Progenitor cell of endocrine pancreas (in vitro differentiated cells): ENCODE data around the gene IDUA. TPM values are rescaled to one million over a fixed set of nuclear protein-coding genes. Genes with fewer than 3 reads are reported as not detected.

Source experiments
- DNase-seq: peaks from one replicate; pipeline ENCODE4 v3.0.0; 2021; ENCODE audit warnings: low spot score; ENCODE audit not compliant: unreplicated experiment
- H3K27ac Mint-ChIP-seq: 2 replicates; pipeline ENCODE4 v1.8.0; 2021; ENCODE audit warnings: mild to moderate bottlenecking, moderate library complexity, mixed read lengths
- H3K27me3 Mint-ChIP-seq: 2 replicates; pipeline ENCODE4 v1.8.0; 2021; ENCODE audit warnings: mixed read lengths
- H3K36me3 Mint-ChIP-seq: 2 replicates; pipeline ENCODE4 v1.8.0; 2022; ENCODE audit warnings: mixed read lengths; ENCODE audit not compliant: insufficient read depth
- H3K4me1 Mint-ChIP-seq: 2 replicates; pipeline ENCODE4 v1.8.0; 2021; ENCODE audit warnings: low read depth, mixed read lengths
- H3K4me3 Mint-ChIP-seq: 2 replicates; pipeline ENCODE4 v1.8.0; 2021; ENCODE audit warnings: low read depth, mild to moderate bottlenecking, moderate library complexity, mixed read lengths
- H3K9me3 Mint-ChIP-seq: 2 replicates; pipeline ENCODE4 v1.8.0; 2021; ENCODE audit warnings: low read depth, mixed read lengths
- CTCF ChIP-seq: fragments of 200-600 bp; sonication (generic); IDR thresholded peaks from one replicate; pipeline ENCODE4 v1.5.0; 2021; ENCODE audit warnings: antibody characterized with exemption, mild to moderate bottlenecking; ENCODE audit not compliant: unreplicated experiment
- total RNA-seq: library from RNA; stranded (reverse); gene quantifications from 2 replicates; pipeline ENCODE4 v1.2.1, GENCODE V29; 2021

Gene IDUA
- total RNA-seq, 1 donor from 2014 or later, result 87.0 TPM

GRCh38 chr4:955161-955921, 31.5 kb upstream of the IDUA start:
- no peak for TF ChIP-seq CTCF
- H3K9me3 Mint-ChIP-seq, result no peaks in the 10 kb centered on the region
- H3K4me1 Mint-ChIP-seq, result no peaks in the 10 kb centered on the region
- DNase-seq, result no peak
- H3K4me3 Mint-ChIP-seq, result no peak overlapping the region
- no peak overlapping the region for H3K27ac Mint-ChIP-seq
- H3K27me3 Mint-ChIP-seq, result no peaks in the 10 kb centered on the region
- H3K36me3 Mint-ChIP-seq, result peaks cover 1% of the 10 kb centered on the region

DNA sequence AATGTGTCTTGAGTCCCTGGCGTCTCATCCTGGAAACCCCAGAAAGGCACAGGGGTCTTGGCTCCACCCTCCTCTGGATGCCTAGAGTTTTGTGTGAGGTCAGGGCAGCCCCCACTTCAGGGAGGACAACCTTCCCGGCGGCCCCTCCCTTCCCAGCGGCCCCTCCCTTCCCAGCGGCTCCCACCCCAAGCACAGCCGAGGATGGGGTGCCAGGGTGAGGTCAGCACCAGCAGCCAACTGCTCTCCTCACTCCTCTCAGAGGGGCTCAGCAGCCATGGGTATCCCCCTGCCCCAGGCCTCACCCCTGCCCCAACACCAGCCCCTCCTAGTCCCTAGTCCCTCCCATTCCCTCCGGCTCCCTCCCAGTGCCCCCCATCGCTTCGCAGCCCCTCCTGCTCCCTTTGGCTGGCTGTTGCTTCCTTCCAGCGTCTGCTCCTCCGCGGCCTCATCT, 30.9 kb upstream of the IDUA start:
- H3K27me3 Mint-ChIP-seq, result no peaks in the 10 kb centered on the region
- no peaks in the 10 kb centered on the region for H3K9me3 Mint-ChIP-seq
- DNase-seq, result no peak
- TF ChIP-seq CTCF, result no peak
- H3K36me3 Mint-ChIP-seq, result peaks cover 1% of the 10 kb centered on the region
- H3K4me1 Mint-ChIP-seq, result no peaks in the 10 kb centered on the region
- H3K27ac Mint-ChIP-seq, result no peak overlapping the region
- no peak overlapping the region for H3K4me3 Mint-ChIP-seq

GRCh38 chr4:956531-957230, 30.2 kb upstream of the IDUA start:
- no peak for DNase-seq
- Mint-ChIP-seq H3K4me1 (no peaks in the 10 kb centered on the region), H3K27me3 (no peaks in the 10 kb centered on the region), H3K27ac (no peak overlapping the region), H3K9me3 (no peaks in the 10 kb centered on the region), H3K4me3 (no peak overlapping the region), H3K36me3 (peaks cover 1% of the 10 kb centered on the region)
- TF ChIP-seq CTCF, result no peak

DNA sequence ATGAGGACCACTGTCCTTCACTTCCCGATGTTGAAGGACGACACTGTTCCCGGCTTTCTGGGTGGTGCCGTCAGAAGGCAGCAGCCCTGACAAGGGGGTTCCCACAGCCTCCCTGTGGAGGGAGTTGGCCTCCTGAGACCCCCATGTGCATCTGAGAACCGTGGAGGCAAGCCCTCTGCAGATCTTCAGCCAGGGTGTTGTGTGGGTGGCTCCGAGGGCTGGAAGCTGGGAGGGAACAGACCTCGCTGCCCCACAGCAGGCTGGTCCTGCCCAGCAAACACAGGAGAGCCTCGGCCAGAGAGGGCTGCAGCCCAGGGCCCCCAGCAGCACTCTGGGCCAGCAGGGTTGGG, 29.6 kb upstream of the IDUA start:
- no peak for TF ChIP-seq CTCF
- no peaks in the 10 kb centered on the region for H3K9me3 Mint-ChIP-seq
- no peak overlapping the region for H3K4me3 Mint-ChIP-seq
- DNase-seq, result no peak
- H3K27ac Mint-ChIP-seq, result no peak overlapping the region
- H3K36me3 Mint-ChIP-seq, result peaks cover 1% of the 10 kb centered on the region
- no peaks in the 10 kb centered on the region for H3K27me3 Mint-ChIP-seq
- H3K4me1 Mint-ChIP-seq, result no peaks in the 10 kb centered on the region

GRCh38 chr4:957581-958313, 29.1 kb upstream of the IDUA start:
- no peaks in the 10 kb centered on the region for H3K27me3 Mint-ChIP-seq
- H3K27ac Mint-ChIP-seq, result no peak overlapping the region
- no peak for TF ChIP-seq CTCF
- H3K4me3 Mint-ChIP-seq, result no peak overlapping the region
- peaks cover 1% of the 10 kb centered on the region for H3K36me3 Mint-ChIP-seq
- H3K4me1 Mint-ChIP-seq, result no peaks in the 10 kb centered on the region
- H3K9me3 Mint-ChIP-seq, result no peaks in the 10 kb centered on the region
- DNase-seq, result no peak
